HG03139 (cell line): ENCODE data around the gene CACNA1H.
"Not testable (repeated sequence)": the region's sequence is repeated elsewhere in the genome, so short reads cannot be mapped to it uniquely, and the experiment has no call there.

ENCODE experiments used
- ATAC-seq: cut with Tn5 transposase; IDR thresholded peaks from one replicate; pipeline ENCODE4 v1.9.1; 2021; ENCODE audit not compliant: unreplicated experiment

The CACNA1H gene

DNA sequence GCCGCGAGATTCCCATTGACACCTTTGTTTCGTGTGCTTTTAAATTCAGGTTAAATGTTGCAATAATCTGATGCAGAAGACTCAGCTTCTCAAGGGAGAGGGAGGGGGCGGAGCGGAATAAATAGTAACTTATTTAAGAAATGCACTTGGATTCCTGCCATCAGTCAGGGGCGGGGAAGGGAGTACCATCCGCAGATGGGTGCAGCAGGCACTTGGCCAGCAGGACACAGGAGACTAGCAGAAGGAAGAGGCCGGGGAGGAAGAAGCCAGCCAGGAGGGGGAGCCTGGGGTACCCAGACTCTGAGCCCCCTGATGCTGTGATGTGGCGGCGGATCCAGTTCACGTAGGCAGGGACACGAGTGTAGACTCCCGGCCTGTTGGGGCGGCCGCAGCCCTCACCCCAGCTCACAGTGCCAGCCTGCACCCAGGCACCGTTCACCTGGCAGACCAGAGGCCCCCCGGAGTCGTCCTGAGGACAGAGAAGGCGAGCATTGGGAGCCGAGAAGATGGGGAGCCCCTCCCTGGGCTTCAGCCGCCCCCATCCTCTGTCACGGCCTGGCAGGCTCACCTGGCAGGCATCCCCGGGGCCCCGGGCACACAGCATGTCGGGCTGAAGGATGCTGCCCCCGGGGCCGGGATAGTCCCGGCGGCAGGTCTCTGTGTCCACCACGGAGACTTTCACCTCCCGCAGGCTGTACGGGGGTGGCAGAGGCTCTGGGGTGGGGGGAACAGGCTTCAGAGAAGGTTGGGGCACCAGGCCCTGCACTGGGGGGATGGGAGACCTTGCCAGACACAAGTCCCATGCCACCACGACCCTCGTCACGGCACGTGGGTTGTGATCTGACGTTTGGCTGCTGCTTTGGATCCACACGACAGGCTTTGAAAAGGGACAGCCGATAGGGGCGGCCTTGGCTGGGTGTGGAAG is 69.0 kb downstream of the CACNA1H start:
- no peak for ATAC-seq

DNA sequence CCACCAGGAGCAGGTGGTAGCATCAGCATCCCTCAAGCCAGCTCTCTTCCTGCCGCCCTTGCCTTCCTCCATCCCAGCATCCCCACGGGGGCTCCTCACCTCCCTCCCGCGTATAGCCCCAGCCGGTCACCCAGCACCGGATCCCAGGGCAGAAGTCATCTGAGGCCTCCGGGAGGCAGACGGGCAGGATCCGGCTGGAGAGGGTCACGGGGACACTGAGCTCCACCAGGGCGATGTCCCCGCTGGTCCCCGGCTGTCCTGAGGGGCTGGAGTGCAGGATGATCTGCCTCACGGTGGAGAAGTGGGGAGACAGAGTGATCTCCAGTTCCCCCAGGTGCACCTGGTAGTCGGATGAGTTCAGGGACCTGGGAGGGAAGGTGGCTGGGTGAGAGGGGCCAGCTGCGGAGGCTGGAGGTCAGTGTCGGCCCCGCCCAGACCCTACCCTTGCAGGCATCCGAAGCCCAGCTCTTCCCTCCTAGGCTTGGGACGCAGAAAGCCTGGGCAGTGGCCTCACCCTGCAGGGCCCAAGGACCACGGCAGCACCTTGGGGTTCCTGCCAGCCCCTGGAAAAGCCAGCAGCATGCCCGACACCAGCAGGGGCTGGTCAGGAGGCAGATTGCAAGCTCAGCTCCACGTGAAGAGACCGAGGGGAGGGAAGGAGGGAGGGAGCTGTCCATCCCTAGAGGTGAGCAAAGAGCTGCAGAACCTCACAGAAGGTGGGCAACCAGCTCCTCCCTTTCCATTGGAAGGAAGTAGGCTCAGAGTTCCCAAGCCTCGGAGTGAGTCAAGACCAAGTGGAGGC is 69.8 kb downstream of the CACNA1H start:
- no peak for ATAC-seq

DNA sequence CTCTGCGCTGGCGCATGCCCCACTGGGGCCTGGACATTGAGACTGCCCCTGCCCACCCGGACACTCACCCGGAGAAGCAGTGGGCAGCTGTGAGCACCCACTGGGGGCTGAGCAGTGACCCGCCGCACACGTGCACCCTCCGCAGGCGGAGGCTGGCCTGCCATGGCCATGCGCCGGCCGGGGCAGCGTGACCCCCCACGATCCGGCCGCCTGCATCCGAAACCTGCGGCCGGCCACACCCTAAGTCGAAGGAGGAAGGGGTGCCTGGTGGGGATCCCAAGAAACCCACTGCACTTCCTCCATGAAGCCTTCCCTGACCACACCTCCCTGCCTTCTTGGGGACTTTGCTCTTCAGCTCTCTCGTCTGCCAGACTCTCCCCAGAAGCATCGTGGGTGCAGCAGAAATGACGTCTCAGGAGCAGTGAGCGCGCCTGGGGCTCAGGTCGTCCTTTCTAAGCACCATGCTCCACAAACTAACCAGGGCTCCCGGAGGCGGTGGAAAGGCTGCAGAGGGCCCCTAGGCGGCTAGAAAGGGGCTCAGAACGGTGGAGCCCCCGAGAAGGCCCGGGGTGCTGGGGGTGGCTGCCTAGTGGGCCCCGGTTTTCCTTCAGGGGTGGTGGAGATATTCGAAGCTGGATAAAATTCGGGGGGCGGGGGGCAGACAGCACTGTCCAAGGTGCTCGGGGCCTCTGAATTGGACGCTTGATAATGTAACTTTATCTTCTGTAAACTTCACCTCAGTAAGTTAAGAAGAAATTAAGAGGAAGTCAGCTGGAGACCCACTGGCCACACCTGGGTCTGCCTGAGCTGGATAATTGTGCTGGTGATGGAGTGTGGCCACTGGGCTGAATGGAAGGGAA is 70.7 kb downstream of the CACNA1H start:
- no peak for ATAC-seq

DNA sequence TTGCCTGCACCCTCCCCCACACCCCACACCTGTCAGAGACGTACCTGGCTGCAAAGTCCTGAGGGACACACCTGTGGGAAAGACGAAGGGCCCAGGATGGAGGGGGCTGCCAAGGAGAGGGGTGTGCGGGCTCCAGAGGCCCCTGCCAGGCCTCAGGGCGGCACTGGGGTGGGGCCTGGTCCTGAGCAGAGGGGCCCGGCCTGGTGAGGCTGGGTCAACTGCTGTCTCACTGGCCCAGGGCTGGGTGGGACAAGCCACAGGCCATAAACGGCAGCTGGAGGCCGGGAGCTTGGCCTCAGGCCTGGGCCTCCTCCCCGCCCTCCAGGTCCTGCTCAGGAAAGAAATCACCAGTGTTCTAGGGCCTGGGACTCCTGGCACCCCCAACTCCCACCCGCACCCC is 71.7 kb downstream of the CACNA1H start:
- no peak for ATAC-seq

DNA sequence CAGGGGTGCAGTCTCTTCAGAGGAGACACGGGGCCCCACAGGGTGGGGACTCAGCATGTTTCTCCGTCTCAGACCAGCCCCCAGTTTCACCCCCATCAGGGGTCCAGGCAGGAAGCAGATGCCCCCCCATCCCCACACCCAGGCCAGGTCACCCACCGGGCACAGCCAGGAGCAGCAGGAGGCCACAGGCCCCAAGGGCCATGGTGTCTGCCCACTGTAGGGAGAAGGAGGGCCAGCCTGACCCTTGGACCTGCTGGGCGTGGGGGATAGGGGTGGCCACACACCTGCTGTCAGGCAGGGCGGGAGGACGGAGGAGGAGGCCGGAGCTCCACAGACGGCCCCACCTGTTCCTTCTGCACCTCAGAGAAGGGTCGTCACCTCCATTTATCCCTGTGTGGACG is 72.1 kb downstream of the CACNA1H start, which contains the start of gene TPSG1:
TPSG1 (minus strand) TSS at position 218 of the 401 bp plus-strand sequence; CDS start at position 202, 16 bp downstream.
- ATAC-seq, result no peak

DNA sequence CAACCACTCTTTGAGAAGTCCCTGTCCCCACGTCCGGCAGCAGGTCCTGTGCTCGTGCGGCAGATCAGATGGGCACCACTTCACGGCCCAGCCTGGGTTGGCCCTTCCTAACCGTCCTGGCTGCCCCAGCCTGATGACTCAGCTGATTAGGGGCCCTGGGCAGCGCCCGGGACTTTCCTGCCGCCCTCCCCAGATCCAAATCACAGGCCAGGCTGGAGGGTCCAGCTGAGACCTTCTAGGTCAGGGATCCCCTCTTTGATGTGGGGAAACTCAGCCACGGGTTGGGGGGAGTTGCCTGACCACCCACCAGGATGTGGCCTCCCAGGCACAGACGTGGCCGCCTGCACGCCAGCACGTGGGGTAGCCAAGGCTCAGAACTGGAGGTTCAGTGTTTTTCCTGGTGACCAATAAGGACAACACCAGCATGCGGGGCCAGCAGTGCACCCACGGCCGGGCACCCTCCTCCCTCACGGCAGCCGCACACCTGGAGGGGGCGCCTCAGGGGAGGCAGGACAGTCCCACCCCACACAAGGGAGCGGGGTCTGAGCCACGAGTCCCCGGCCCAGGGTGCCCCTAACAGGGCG is 72.9 kb downstream of the CACNA1H start:
- not testable (repeated sequence) for ATAC-seq

DNA sequence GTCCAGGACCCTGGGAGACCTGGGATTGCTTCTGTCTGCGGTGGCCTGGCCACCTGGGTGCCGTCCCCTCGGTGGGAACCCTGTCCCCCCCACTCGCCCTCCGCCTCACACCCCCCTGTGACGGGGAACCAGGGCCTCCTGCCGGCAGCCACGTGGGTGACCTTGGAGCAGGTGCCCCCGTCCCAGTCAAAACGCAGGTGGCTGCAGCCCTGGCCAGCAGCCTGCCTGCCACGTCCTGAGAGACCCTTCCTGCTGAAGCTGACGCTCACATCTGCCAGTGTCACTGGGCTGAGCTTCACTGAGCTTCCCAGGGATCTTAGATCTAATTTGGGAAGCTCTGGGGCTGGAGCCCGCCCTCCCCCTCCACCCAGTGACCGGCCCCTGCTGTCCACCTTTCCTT is 73.8 kb downstream of the CACNA1H start:
- ATAC-seq, result not testable (repeated sequence)

DNA sequence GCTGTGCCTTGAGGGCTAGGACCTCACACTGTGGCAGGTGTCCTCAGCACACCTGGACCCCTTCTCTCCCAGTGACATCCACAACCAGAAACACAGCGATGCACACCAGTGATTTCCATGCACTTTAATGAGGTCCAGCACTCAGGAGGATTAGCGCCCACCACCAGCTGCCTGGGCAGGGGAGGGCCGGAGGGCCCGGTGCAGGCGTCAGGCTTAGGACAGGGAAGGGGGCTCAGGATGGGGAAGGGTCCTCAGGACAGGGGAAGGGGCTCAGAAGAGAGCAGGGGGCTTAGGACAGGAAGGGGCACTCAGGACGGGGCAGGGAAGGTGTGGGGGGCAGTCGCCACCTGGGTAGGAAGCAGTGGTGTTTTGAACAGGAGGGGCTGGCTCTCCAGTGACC is 75.3 kb downstream of the CACNA1H start:
- ATAC-seq, result not testable (repeated sequence)

DNA sequence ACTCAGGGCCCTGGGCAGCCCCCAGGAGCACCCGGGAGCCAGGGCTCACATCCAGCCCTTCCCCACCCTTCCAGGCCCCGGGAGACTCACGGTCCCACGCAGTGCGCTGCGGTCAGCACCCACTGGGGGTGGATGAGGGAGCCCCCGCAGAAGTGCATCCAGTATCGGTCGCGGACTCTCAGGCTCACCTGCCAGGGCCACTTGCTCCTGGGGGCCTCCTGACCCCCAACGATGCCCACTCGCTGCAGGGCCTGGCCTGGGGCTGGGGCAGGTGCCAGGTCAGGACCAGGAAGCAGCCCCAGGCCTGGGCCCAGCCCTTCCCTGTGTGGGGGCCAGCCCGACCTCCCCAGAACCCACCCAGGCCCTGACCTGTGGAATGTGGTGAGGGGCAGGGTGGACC is 76.6 kb downstream of the CACNA1H start:
- not testable (repeated sequence) for ATAC-seq

DNA sequence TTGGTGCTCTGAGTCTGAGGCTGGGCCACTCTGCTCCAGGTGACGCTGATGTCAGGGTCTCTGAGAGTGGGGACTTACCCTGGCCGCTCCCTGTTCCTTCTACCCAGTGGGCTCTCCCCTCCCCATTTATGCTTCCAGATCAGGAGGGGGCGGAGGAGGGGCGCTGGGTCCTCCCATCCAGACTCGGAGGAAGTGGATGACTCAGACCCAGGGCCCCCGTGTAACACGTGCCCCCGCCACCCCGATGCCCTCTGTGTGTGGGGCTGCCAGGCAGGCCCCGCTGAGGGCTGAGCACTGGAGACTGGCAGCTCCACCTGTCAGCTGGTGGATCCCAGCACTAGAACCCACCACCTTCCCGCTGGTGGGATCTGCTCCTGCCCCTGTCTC is 77.2 kb downstream of the CACNA1H start, which contains the start of gene TPSB2:
TPSB2 (minus strand) TSS at position 101 of the 387 bp plus-strand sequence. CDS start 233 bp downstream, outside the sequence.
- not testable (repeated sequence) for ATAC-seq

DNA sequence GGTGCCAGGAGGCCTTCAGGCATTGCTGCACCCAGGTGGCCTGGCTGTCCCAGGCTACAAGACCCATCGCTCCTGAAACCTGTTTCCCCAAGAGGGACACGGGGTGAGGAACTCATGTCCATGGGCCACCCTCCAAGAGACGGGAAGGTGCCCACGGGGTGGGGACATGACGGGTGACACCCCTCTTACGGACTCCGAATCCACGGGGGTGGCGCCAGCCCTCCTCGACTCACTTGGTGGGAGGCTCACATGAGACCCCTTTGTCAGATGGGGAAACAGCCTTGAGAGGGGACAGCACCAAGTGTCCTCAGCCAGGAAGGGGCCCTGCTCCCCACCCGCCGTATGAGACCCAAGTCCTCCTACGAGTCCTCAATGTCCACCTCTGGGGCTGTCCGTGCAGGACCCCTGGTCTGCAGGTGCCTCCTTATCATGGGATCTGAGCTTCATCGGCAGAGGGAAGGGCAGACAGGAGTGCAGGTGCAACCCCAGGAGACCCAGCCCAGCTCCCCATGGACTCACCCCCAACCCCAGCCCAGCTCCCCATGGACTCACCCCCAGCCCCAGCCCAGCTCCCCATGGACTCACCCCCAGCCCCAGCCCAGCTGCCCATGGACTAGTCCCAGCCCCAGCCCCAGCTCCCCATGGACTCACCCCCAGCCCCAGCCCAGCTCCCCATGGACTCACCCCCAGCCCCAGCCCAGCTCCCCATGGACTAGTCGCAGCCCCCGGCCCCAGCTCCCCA is 77.7 kb downstream of the CACNA1H start:
- not testable (repeated sequence) for ATAC-seq

DNA sequence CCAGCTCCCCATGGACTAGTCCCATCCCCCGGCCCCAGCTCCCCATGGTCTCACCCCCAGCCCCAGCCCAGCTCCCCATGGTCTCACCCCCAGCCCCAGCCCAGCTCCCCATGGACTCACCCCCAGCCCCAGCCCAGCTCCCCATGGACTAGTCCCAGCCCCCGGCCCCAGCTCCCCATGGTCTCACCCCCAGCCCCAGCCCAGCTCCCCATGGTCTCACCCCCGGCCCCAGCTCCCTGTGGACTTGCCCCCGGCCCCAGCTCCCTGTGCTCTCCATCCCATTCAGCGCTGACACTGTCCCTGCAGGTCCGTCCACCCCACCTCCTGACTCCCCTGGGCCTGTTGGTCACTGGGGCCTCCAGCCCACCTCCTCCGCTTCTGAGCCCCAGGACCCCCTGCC is 78.4 kb downstream of the CACNA1H start:
- not testable (repeated sequence) for ATAC-seq

DNA sequence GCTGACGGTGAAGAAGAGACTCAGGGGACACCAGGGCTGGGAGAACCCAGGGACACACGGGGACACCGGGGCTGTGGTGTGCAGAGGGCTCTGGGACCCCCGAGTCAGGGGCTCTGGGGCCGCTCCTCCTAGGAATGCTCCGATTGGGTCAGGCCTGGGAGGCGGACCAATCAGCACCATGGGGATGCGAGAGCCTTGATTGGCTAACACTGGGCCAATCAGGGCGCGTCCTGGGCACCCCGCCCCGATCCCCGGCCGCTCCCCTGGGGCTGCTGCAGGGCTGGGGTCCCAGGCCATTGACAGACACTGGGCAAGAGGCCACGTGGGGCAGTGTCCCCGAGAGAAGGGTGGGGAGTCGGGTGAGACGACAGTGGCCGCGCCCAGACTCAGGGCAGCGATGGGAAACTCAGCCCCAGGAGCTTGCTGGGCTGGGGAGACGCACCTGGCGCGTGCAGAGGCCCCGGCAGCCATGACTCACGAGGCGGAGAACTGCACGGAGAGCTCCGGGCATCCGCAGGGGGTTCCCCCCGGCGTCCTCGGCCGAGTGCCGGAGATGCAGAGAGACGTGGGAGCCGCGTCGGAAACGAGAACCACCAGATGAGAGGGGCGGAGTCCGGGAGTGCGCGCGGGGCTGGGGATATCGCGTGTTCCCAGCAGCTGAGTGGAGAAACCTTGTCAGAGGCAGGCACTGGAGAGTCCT is 79.3 kb downstream of the CACNA1H start:
- not testable (repeated sequence) for ATAC-seq

DNA sequence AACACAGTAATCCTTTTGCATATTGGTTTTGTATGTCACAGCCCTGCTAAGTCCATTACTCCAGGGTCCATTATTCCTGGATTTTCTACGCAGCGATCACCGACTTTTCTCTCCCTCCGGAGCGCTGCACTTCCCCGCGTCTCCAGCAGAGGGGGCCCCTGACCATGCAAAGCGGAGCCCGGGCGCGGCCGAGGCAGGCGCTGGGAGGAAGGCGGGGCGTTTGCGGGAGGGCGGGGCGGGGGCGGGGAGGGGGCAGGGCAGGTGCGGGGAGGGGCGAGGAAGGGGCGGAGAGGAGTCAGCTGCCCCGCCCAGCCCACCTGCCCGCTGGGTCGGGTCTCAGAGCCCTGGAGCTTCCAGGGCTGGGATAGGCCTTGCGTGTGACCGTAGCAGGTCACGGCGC is 83.8 kb downstream of the CACNA1H start:
- not testable (repeated sequence) for ATAC-seq

DNA sequence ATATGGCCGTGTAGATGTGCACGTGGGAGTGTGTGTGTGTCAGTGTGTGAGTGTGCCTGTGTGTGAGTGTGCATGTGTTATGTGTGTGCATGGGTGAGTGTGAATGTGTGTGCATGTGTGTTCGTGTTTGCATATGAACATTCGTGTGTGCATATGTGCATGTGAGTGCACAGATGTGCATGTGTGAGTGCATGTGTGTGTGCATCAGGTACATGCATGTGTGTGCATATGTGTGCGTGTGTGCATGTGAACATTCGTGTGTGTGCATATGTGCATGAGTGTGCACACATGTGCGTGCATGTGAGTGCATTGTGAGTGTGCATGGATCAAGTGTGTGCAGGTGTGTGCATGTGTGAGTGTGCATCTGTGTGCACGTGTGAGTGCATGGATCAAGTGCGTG is 85.1 kb downstream of the CACNA1H start:
- no peak for ATAC-seq

DNA sequence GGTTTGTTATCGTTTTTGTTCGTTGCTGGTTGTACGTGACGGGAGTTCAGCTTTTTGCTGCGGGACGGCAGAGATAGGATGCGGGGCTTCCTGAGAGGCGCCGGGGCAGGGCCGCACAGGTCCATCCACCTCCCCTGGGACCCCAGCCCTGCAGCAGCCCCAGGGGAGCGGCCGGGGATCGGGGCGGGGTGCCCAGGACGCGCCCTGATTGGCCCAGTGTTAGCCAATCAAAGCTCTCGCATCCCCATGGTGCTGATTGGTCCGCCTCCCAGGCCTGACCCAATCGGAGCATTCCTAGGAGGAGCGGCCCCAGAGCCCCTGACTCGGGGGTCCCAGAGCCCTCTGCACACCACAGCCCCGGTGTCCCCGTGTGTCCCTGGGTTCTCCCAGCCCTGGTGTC is 86.0 kb downstream of the CACNA1H start:
- ATAC-seq, result not testable (repeated sequence)

DNA sequence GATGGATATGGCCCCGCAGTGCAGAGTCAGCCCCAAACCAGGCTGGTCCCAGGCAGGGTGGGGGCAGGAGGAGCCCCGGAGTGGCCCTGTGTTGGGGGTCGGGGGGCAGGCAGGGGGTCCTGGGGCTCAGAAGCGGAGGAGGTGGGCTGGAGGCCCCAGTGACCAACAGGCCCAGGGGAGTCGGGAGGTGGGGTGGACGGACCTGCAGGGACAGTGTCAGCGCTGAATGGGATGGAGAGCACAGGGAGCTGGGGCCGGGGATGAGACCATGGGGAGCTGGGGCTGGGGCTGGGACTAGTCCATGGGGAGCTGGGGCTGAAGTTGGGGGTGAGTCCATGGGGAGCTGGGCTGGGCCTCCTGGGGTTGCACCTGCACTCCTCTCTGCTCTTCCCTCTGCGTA is 86.7 kb downstream of the CACNA1H start:
- ATAC-seq, result not testable (repeated sequence)

DNA sequence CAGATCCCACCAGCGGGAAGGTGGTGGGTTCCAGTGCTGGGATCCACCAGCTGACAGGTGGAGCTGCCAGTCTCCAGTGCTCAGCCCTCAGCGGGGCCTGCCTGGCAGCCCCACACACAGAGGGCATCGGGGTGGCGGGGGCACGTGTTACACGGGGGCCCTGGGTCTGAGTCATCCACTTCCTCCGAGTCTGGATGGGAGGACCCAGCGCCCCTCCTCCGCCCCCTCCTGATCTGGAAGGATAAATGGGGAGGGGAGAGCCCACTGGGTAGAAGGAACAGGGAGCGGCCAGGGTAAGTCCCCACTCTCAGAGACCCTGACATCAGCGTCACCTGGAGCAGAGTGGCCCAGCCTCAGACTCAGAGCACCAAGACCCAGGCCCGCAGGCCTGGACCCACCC is 87.5 kb downstream of the CACNA1H start, which contains the start of gene TPSAB1:
TPSAB1 (plus strand) TSS at position 270 of the 400 bp plus-strand sequence. CDS start 234 bp downstream, outside the sequence.
- ATAC-seq, result not testable (repeated sequence)

DNA sequence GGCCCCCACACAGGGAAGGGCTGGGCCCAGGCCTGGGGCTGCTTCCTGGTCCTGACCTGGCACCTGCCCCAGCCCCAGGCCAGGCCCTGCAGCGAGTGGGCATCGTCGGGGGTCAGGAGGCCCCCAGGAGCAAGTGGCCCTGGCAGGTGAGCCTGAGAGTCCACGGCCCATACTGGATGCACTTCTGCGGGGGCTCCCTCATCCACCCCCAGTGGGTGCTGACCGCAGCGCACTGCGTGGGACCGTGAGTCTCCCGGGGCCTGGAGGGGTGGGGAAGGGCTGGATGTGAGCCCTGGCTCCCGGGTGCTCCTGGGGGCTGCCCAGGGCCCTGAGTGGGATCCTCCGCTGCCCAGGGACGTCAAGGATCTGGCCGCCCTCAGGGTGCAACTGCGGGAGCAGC is 88.2 kb downstream of the CACNA1H start:
- ATAC-seq, result not testable (repeated sequence)
